ENCODE results near the gene SRRT. TPM values are rescaled to one million over a fixed set of nuclear protein-coding genes. Genes with fewer than 3 reads are reported as not detected.
"Not testable (repeated sequence)": the region's sequence is repeated elsewhere in the genome, so short reads cannot be mapped to it uniquely, and the experiment has no call there.

The SRRT gene
- total RNA-seq, 1 donor from 2014 or later: 30.0 TPM

GRCh38 chr7:100854146-100854895, 20.6 kb upstream of the SRRT start:
- DNase-seq (ENCODE audit: low read depth in 2 of 2): no peak

GRCh38 chr7:100854899-100855298, 20.0 kb upstream of the SRRT start:
- DNase-seq (ENCODE audit: low read depth in 2 of 2): not testable (repeated sequence)

GRCh38 chr7:100855515-100855914, 19.4 kb upstream of the SRRT start:
- DNase-seq (ENCODE audit: low read depth in 2 of 2): no peak

- DNase-seq (ENCODE audit: low read depth in 2 of 2): no peak
These were observed 18.0 kb upstream of the SRRT start for GRCh38 chr7:100856871-100857282.

GRCh38 chr7:100859856-100860255, 15.0 kb upstream of the SRRT start:
- no peak for DNase-seq (ENCODE audit: low read depth in 2 of 2)

GRCh38 chr7:100860702-100861615, 13.9 kb upstream of the SRRT start:
- no peak for DNase-seq (ENCODE audit: low read depth in 2 of 2)

- DNase-seq (ENCODE audit: low read depth in 2 of 2): no peak
These were observed 13.3 kb upstream of the SRRT start for GRCh38 chr7:100861616-100861985.

GRCh38 chr7:100863406-100863950, 11.4 kb upstream of the SRRT start:
- peak; percentile 73 to 80 for DNase-seq (ENCODE audit: low read depth in 2 of 2)

GRCh38 chr7:100864263-100864845, 10.5 kb upstream of the SRRT start:
- DNase-seq (ENCODE audit: low read depth in 2 of 2): no peak

- DNase-seq (ENCODE audit: low read depth in 2 of 2): peak in 1 of 2 donors; percentile 67
These were observed 9.5 kb upstream of the SRRT start for GRCh38 chr7:100865372-100865911.

- DNase-seq (ENCODE audit: low read depth in 2 of 2): peak in 1 of 2 donors; percentile 57
These were observed 8.8 kb upstream of the SRRT start for GRCh38 chr7:100865938-100866728.

- no peak for DNase-seq (ENCODE audit: low read depth in 2 of 2)
These were observed 8.2 kb upstream of the SRRT start for GRCh38 chr7:100866729-100867039.

- peak in 1 of 2 donors; percentile 73 for DNase-seq (ENCODE audit: low read depth in 2 of 2)
These were observed 7.7 kb upstream of the SRRT start, which contains the start of gene TRIP6 for GRCh38 chr7:100867040-100867775. Gene TRIP6 (plus strand): TSS chr7:100867387. CDS start chr7:100867498, 111 bp downstream.

GRCh38 chr7:100867776-100868485, 7.0 kb upstream of the SRRT start:
- DNase-seq (ENCODE audit: low read depth in 2 of 2): no peak

- no peak for DNase-seq (ENCODE audit: low read depth in 2 of 2)
These were observed 1.2 kb upstream of the SRRT start for GRCh38 chr7:100873599-100874299.

GRCh38 chr7:100874300-100874576, 665 bp upstream of the SRRT start:
- DNase-seq (ENCODE audit: low read depth in 2 of 2): no peak

- DNase-seq (ENCODE audit: low read depth in 2 of 2): peak in 1 of 2 donors; percentile 32
These were observed 451 bp downstream of the SRRT start for GRCh38 chr7:100875356-100875751.

- DNase-seq (ENCODE audit: low read depth in 2 of 2): no peak
These were observed 3.1 kb downstream of the SRRT start for GRCh38 chr7:100878013-100878412.

- no peak for DNase-seq (ENCODE audit: low read depth in 2 of 2)
These were observed 3.8 kb downstream of the SRRT start for GRCh38 chr7:100878685-100879084.
